ENCODE measurements around the gene DDX4.

- TF ChIP-seq RARB (CRISPR knock-in tag; IDR thresholded peaks at IDR 0.05), result no peak
- TF ChIP-seq ARNTL (CRISPR knock-in tag; IDR thresholded peaks at IDR 0.05; ENCODE audit: borderline replicate concordance, low read depth), result no peak
- TF ChIP-seq ZNF565 (CRISPR knock-in tag; conservative IDR thresholded peaks at IDR 0.05; ENCODE audit: low read depth), result no peak
- no peak for TF ChIP-seq TCF4 (CRISPR knock-in tag; IDR thresholded peaks at IDR 0.05; ENCODE audit: borderline replicate concordance)
- no peak for TF ChIP-seq ZFP30 (CRISPR knock-in tag; IDR thresholded peaks at IDR 0.05)
- no peak for TF ChIP-seq ISL1 (CRISPR knock-in tag; IDR thresholded peaks at IDR 0.05)
- TF ChIP-seq TSHZ2 (CRISPR knock-in tag; IDR thresholded peaks at IDR 0.05), result no peak
- no peak for TF ChIP-seq TOX (CRISPR knock-in tag; IDR thresholded peaks at IDR 0.05; ENCODE audit: borderline replicate concordance)
- no peak for TF ChIP-seq ESRRG (CRISPR knock-in tag; IDR thresholded peaks at IDR 0.05)
Observed at GRCh38 chr5:55720188-55720703, 17.6 kb upstream of the DDX4 start.
